Measurements from ENCODE around the gene FNDC11.

GRCh38 chr20:63548542-63548941 lies 5.4 kb upstream of the FNDC11 start:
- TF ChIP-seq YY1 (IDR thresholded peaks at IDR 0.05; ENCODE audit: insufficient read depth, insufficient read length) (no peak), SUZ12 (IDR thresholded peaks at IDR 0.05; ENCODE audit: extremely low read depth, insufficient read depth, insufficient read length) (no peak), ZNF274 (IDR thresholded peaks at IDR 0.05; ENCODE audit: low read depth, low read length) (no peak)

Measured in NT2/D1 (cell line).